SK-N-MC (cell line): ENCODE data around the gene TRDMT1.

Experiments
- EZH2 ChIP-seq: fragments of 200-600 bp; sonication (generic); IDR thresholded peaks from one replicate; pipeline ENCODE4 v1.6.1; 2017; ENCODE audit warnings: antibody characterized with exemption
- FOXP2 ChIP-seq: optimal IDR thresholded peaks from 2 replicates; pipeline ENCODE3; 2011; ENCODE audit warnings: mild to moderate bottlenecking, moderate library complexity; ENCODE audit not compliant: insufficient read depth; ENCODE audit errors: extremely low read length, control extremely low read depth
- POLR2AphosphoS5 ChIP-seq: IDR thresholded peaks from 2 replicates; pipeline ENCODE4 v1.6.1; 2012; ENCODE audit warnings: mild to moderate bottlenecking, low read depth, low read length, borderline replicate concordance

DNA sequence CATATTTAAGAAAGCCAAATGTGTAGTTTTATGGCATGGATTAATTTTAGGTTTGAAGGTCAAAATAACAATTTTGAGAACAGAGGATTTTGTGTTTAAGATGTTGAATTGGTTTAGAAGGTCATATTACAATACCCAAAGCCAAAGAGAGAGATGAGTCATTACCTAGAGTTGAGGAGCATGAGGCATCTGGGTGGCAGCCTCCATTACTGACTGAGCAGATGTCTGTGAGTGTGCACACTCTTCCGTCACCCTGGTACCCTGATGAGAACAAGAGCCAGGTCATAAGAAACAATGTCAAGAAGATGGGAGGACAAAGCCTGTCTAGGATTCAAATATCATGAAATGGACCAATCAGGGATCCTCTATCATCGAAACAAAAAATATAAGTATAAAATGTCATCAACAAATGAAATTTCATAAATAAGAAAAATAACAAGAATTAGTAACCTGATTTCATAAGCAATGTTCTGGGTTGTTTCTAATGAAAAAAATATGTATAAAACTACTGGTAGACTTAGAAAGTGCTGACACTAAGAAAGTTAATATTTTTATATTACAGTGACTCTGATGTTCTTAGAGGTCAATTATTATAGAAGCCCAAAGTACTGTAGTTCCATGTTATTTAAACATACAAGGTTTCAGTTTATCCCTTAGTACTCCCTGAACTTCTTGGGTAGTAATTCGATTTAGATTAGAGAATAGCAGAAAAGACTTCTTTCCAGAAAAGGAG, 91.8 kb downstream of the TRDMT1 start:
- no peak for TF ChIP-seq EZH2
- TF ChIP-seq POLR2AphosphoS5, result no peak
- TF ChIP-seq FOXP2, result no peak
